ENCODE data around the gene PCNT.
A peak's percentile ranks its signal among the peaks of the same experiment; 100 is the strongest.

PCNT gene

GRCh38 chr21:46409641-46410406 lies 85.9 kb downstream of the PCNT start:
- no peak for DNase-seq (ENCODE audit: low read depth)

GRCh38 chr21:46410516-46410915 lies 86.6 kb downstream of the PCNT start:
- DNase-seq (ENCODE audit: low read depth) = no peak

- DNase-seq (ENCODE audit: low read depth) = no peak
Measured at GRCh38 chr21:46411236-46411635, 87.3 kb downstream of the PCNT start.

GRCh38 chr21:46411691-46412090 lies 87.7 kb downstream of the PCNT start:
- DNase-seq (ENCODE audit: low read depth) = no peak

GRCh38 chr21:46412521-46413364 lies 88.8 kb downstream of the PCNT start:
- DNase-seq (ENCODE audit: low read depth) = no peak

GRCh38 chr21:46413365-46413696 lies 89.4 kb downstream of the PCNT start:
- no peak for DNase-seq (ENCODE audit: low read depth)

GRCh38 chr21:46414965-46415275 lies 91.0 kb downstream of the PCNT start:
- DNase-seq (ENCODE audit: low read depth) = no peak

GRCh38 chr21:46416551-46416950 lies 92.6 kb downstream of the PCNT start:
- no peak for DNase-seq (ENCODE audit: low read depth)

GRCh38 chr21:46418265-46418946 lies 94.5 kb downstream of the PCNT start:
- no peak for DNase-seq (ENCODE audit: low read depth)

- DNase-seq (ENCODE audit: low read depth) = no peak
Measured at GRCh38 chr21:46420241-46421190, 96.6 kb downstream of the PCNT start.

GRCh38 chr21:46421191-46421750 lies 97.3 kb downstream of the PCNT start:
- DNase-seq (ENCODE audit: low read depth) = no peak

- no peak for DNase-seq (ENCODE audit: low read depth)
Measured at GRCh38 chr21:46421756-46422555, 98.0 kb downstream of the PCNT start.

- DNase-seq (ENCODE audit: low read depth) = no peak
Measured at GRCh38 chr21:46422636-46423241, 98.8 kb downstream of the PCNT start.

- DNase-seq (ENCODE audit: low read depth) = no peak
Measured at GRCh38 chr21:46423546-46424038, 99.6 kb downstream of the PCNT start.

- peak; percentile 12 for DNase-seq (ENCODE audit: low read depth)
Measured at GRCh38 chr21:46424039-46424591, 100.2 kb downstream of the PCNT start.

- DNase-seq (ENCODE audit: low read depth) = no peak
Measured at GRCh38 chr21:46424621-46425020, 100.7 kb downstream of the PCNT start.

- DNase-seq (ENCODE audit: low read depth) = no peak
Measured at GRCh38 chr21:46425041-46425440, 101.1 kb downstream of the PCNT start.

GRCh38 chr21:46425571-46425970 lies 101.6 kb downstream of the PCNT start:
- peak; percentile 32 for DNase-seq (ENCODE audit: low read depth)

GRCh38 chr21:46426313-46427046 lies 102.5 kb downstream of the PCNT start:
- DNase-seq (ENCODE audit: low read depth) = no peak

All from stimulated activated CD8-positive, alpha-beta memory T cell treated with anti-CD3 and anti-CD28 coated beads, Interleukin-12 subunit alpha, Interleukin-12 subunit beta, amount 100 ng/mL, for 4 hours (primary cell).